NAMALWA (cell line): Measurements from ENCODE around the gene PADI4.

Experiments
- DNase-seq: peaks from one replicate; pipeline ENCODE4 v3.0.0-alpha.2; 2015; ENCODE audit warnings: low spot score

PADI4 gene

DNA sequence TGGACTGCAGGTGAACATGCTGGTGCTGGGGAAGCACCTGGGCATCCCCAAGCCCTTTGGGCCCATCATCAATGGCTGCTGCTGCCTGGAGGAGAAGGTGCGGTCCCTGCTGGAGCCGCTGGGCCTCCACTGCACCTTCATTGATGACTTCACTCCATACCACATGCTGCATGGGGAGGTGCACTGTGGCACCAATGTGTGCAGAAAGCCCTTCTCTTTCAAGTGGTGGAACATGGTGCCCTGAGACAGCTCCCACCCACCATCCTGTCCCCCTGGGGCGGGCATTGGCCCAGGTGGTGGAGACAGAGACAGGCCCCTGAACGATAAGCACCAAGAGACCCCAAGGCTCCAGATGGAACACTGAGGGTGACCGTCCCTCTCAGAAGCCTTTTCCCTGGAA lies 25.2 kb upstream of the PADI4 start:
- no peak for DNase-seq

DNA sequence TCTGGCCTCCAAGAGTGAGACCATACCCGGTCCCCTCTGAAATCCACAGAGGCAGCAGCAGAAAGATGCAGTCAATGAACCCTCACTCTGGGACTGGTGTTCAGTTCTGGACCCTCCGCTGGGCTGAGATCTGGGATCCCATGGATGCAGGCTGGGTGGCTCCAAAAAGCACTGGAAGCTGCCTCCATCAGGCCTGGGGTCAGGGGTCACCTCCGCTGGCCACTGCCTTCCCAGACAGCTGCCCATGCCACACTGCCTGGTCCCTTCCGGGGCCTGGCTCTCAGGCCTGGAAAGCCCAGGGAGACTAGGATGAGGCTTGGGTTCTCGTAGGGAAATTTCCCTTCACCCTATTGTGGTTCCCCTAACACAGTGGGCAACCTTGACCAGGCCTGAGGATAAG lies 21.4 kb upstream of the PADI4 start:
- no peak for DNase-seq

DNA sequence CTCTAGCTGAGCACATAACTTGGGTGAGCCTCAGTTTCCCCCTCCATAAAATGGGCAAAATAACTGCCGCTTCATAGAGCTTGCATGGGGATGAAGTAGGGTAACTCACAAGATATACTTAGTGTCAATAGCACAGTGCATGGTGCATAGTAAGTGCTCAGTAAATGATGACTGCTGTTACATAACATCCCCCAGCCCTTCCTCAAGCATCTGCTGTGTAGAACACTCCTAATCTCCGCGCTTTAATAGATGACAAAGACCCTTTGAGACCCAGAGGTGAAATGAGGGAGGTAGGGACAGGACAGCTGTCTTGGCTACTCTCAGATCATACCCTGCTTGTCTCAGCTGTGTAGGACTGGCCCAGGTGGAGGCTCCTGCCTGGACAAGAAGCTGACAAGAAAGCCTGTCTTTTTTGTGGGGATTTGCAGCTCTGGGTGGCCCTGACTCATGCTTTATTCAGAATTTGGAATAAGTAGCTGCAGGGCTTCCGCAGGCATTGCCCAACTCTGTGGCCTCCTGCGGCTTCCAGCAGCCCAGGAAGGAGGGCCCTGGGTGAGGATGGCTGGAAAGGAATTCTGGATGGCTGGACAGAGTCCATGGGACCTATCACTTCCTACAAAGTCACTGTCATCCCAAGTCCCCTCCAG lies 20.7 kb upstream of the PADI4 start:
- DNase-seq = no peak

DNA sequence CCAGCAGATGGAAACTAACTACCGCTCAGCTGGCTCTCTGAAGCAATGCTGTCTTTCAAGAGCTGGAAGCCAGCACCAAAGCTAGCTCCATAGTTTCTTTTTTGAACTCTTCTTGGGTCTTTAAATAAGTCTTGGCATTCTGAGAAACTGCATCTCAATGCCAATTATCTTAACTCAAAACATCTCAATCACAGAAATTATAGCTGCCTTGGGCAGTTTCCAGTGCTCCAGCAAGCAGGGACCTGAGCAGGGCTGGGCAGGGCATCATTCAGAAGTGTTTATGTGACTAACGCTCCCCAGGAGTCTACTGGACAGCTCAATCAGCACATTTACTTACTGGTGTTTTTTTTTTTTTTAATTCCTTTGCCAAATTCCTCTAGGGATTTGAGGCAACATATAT lies 18.3 kb upstream of the PADI4 start:
- no peak for DNase-seq

DNA sequence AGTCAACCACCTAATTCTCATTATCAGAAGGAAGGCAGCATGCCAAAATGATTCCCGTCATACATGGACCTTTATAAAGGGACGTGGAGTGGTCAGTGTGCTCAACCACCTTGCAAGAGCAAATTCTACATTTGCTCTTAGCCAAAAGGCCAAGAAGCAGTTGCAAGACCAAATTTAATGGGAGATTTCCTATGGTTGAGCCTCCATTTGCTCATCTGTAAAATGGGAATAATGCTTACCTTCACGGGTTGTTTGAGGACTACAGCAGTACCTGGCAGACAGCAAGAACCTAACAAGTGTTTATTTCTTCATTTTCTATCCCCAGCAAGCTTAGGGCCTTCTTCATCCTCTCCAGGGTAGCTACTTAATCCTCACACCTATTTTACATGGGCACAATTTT lies 17.4 kb upstream of the PADI4 start:
- DNase-seq = no peak

DNA sequence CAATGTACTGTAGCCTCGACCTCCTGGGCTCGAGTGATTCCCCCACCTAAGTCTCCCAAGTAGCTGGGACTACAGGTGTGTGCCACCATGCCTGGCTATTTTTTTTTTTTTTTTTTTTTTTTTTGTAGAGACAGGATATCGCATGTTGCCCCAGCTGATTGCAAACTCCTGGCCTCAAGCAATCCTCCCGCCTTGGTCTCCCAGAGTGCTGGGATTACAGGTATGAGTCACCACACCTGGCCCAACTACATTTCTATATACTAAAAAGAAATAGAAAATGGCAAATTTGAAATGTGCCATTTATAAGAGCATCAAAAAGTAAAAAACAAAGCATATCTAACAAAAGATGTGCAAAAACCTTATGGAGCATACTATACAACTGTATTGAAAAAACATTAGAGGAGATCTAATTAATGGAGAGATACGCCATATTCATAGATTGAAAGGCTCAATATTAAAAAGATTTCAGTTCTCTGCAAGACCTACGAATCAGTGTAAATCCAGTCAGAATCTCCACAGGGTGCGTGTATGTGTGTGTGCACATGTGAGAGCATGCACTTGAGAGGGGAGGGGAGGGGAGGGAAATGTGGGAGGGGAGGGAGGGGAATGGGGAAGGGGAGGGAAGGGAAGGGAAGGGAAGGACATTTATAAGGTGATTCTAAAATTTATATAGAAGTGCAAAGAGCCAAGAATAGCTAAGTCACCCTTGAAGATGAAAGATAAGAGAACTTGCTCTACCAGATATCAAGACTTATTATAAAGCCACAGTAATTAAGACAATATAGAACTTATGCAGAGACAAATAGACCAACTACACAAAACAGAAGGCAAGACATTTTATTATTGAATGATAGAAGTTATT lies 15.5 kb upstream of the PADI4 start:
- no peak for DNase-seq

DNA sequence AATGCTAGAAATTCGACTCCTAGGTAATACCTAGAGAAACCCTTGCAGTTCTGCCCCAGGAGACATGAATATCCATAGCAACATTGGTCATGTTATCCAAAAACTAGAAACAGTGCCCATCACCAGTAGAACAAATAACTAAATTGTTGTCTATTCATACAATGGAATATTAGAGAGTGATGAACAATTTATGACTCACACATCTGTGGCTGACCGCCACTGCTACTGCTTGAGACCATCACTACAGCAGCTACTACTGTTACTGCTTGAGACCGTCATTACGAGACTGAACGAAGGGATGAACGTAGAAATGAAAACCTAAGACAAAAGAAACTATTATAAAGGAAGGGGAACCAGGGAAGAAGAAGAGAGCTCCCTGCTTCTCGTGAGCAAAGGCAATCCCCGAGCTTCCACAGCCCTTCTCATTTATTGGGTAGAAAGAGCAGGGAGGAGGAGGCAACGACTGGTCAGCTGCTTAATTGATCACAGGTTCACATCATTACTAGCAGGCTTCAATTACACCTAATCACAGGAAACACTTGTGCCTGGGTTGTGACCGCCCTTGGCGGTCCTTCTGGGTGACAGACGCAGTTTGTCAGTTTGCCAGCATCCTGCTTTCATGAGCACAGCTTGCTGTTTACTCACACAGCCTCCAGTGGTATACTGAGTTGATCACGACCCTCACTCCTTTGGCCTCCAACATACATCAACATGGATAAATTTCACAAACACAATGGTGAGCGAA lies 14.1 kb upstream of the PADI4 start:
- DNase-seq = no peak

DNA sequence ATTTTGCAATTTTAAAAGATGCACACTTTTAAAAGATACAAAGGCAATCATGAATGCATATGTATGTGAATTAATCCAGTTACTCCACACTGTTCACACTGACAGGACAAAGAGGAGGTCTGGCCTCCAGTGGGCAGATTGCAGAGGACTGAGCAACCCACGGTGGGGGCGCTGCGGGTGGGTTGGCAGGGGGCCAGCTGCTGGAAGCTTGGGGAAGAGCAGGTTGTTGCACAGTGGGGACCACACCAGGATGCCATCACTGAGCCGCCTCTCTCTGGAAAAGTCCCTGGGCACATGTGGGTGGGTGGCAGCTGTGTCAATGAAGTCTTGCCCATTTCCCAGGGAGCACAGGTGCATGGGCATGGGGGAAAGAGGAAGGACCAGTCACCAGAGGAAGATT lies 12.7 kb upstream of the PADI4 start:
- no peak for DNase-seq

DNA sequence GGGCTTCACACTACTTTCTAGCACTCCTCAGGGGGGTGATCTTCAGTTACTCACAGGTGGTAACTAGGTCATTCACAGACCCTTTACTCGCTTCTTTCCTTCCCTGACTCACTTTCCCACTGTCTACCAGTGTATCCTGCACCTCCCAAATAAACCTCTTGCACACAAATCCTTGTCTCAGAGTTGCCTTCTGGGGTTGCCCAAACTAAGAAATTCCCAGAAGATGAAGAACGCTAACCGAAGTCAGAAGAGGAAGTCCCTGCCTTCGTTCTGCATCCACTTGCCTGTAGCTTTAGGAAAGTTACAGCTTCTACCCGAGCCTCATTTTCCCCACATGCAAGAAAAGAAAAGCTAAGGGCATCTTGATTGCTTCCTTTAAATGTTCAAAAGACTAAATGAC lies 11.9 kb upstream of the PADI4 start:
- no peak for DNase-seq

DNA sequence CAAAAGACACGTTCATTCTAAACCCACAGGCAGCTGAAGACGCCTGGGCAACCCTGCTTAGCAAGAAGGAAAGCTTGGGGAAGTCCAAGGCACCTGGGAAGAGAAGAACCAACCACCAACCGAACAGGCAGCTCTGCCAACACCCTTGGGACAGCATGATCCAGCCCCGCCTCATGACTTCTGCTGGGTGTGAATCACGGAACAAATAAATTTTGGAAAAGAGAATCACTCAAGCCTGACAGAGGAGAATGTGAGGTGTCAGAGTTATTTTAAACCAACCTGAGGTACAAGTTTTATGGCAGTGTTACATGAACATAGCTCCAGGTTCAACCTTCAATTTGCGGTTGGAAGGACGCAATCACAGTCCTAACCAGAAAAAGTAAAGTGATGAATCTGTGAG lies 10.0 kb upstream of the PADI4 start:
- DNase-seq = no peak

DNA sequence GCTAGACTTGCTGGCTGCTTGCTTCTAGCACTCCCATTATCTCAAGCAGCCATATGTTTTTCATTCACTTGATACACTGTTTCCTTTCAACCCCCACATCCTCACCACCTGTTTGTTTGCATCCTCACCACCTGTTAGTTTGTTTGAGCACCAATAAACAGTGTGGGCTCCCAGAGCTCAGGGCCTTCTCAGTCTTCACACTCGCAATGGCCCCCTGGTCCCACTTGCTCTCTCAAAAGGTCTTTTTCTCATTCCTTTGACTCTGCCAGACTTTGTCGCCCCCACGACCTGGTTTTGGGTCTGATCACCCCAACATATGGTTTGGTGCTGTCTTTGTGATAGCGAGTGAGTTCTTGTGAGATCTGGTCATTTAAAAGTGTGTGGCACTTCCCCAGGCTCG lies 6.2 kb upstream of the PADI4 start:
- DNase-seq = peak; percentile 17

DNA sequence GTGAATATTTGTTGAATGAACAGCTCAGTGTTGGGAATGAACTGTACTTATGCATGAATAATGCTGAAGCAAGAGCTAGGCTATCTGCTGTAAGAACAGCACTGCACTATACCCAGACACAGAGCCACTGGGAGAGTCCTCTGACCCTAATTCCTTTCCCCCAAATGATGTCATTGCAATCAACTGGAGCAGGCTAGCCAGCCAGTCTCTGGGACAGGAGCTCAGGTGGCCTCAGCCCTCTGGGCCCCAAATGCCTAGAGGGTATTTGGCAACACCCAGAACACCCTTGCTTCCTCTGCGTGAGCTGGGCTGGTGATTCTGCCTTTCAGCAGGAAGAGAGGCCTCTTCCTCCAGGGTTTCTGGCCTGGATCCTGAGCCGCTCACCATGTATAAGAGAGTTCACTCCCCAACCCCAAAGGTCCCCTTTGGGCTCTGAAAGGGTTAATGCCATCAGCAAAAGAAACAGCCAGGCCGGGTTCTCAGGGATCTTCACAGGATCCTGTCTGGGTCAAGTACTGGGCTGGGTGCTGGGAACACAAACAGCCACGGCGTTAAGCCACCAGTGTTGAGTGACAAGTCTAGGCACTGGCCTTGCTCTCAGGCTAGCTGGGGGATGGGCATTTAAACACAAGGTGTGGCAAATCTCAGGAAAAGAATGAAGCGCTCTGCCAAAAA lies 3.7 kb upstream of the PADI4 start:
- DNase-seq = no peak

DNA sequence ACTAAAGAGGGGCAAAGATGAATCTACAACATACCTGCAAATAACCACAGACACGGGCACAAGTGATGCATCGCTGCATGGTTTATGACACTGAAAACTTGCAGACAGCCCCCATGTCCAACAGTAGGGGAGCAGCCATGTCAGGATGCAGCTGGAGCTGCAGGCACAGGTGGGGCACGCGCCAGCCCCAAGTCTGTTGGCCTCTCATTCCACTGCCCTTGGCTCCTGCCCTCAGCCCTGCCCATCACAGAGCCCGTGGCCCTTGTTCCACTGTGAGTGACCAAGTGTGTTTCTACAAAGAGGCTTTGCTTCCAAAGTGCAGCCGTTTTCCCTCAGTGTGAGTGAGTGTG lies 3.2 kb upstream of the PADI4 start:
- no peak for DNase-seq

DNA sequence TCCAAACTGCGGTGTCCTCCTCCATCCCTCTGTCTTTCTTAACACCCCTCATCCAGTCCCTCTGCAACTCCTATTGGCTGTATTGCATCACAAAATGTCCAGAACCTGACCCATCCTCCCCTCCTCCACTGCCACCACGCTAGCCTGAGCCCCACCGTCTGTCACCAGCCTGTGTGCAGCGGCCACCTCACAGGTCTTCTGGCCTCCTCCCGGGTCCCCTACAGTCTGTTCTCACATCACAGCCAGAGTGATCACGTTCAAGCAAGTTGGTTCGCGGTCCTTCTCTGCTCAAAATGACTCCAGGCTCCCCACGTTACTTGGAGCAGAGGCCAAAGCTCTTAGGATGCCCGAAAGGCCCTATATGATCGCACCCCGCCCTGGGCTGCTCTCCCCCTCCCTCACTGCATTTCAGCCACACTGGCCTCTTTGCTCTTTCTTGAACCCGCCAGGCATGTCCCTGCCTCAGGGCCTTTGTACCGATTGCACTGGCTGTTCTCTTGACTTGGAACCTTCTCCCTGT lies 2.4 kb upstream of the PADI4 start:
- no peak for DNase-seq

DNA sequence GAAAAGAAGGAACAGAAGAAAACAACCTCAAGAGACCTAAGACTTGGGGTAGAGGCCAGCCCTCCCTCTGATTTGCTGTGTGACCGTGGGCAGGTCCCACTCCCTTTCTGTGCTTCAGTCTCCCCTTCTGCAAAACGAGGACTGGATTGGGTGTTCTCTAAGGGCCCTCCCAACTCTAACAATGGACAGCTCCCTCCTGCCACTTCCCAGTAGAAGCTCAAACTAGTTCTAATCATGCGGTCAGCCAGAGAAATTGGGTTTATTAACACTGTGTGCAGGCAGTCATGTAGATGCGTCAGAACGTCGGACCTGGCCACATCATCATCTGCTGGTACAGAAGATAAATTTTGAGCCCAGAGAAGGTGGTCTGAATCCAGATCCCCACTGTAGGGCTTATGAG lies 1.6 kb upstream of the PADI4 start:
- no peak for DNase-seq

DNA sequence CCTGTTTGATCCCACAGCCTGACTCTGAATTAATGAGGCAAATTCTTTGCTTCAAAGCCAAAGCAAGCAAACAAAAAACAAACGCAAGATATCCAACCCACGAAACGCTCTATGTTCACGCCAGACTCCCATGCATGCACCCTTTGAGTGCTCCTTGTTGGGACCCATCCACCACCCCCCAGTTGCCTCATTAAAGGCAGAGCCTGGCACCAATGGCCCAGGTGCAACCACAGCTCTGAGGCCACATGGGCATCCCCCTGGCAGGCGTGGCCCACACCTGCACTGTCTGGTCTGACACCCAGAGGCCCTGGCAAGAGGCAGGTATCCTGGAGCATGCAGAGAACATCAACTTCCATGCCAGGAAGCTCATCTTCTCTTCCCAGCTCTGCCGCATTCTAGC lies 1.1 kb upstream of the PADI4 start:
- DNase-seq = no peak

DNA sequence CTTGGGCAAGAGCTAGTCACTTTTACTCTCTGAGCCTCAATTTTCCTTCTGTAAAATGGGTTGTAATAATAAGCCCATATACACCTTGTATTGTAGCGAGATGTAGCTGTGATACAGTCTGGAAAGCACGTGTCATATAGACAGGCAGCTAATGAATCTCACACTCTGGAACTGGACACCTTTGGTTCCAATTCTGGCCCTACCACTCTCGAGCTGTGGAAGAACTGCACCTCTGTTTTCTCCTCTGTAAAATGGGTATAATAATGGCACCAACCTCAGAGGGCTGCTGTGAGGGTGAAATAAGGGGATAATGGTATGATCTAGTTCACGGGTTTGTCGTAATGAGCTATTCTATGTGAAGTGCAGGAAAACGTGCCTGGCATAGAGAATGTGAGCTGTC lies 668 bp upstream of the PADI4 start:
- DNase-seq = no peak

DNA sequence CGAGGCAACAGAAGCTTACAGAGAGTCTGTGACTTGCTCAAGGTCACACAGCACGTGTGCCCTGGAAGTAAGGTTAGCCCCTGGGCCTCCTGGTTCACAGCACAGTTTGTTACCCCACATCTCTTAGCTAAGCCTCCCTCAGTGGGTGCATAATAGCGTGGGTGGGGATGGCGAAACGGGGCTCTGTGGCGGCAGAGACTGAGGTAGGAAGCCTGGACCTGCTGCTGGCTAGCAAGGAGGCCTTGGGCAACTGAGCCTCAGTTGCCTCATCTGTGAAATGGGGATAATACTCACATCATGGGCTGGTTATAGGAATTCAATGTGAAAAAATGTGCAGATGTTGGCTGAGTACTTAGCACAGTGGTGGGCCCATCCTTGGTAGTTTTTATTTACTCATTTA lies 596 bp downstream of the PADI4 start:
- DNase-seq = no peak

DNA sequence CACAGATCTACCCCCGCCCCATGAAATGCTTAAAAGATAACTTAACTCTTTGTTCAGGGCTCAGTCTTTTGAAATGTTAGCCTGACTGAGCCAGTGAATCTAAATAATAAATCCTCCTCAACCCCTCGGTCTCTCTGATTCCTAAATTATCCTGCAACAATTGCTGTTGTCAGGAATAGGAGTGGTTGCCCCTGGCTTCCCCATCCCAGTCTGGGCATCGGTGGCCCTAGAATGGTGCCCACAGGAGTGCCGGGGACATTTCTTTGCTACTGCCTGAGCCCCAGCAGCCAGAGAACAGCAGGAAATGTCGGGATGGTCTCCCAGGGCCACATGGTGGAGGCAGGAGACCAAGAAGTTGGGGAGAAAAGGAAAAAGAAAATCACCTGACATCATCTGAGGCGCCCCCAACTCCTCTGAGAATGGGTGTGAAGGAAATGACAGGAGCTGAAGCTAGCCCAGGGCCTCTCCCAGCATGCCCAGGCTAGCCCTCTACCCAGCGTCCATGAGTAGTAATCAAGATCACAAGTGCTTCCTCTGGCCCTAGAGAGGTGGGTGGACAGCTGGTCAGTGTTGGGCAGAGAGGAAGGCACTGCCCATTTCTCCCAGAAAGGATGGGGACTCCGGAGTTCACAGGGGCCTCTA lies 1.6 kb downstream of the PADI4 start:
- no peak for DNase-seq

DNA sequence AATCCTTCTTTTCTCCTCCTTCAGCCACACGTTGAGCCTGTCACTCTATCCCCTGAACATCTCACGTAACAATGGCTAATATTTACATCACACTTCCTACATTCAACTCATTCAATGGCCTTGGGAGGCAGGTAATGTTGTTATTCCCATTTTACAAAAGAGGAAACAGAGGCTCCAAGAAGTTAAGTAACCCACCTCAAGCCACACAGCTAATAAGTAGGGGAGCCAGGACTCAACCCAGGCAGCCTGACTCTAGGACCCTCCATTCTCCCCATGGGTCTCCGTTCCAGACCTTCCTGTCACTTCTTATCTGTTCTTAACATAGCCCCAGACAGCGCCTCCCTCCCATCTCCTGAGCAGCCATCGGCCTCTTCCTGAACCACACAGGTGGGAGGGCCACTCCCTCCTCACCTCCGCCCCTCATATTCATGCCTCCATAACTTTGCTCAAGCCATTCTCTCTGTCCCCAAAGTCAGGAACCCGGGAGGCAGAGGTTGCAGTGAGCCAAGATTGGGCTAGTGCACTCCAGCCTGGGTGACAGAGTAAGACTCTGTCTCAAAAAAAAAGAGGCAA lies 2.2 kb downstream of the PADI4 start:
- no peak for DNase-seq

DNA sequence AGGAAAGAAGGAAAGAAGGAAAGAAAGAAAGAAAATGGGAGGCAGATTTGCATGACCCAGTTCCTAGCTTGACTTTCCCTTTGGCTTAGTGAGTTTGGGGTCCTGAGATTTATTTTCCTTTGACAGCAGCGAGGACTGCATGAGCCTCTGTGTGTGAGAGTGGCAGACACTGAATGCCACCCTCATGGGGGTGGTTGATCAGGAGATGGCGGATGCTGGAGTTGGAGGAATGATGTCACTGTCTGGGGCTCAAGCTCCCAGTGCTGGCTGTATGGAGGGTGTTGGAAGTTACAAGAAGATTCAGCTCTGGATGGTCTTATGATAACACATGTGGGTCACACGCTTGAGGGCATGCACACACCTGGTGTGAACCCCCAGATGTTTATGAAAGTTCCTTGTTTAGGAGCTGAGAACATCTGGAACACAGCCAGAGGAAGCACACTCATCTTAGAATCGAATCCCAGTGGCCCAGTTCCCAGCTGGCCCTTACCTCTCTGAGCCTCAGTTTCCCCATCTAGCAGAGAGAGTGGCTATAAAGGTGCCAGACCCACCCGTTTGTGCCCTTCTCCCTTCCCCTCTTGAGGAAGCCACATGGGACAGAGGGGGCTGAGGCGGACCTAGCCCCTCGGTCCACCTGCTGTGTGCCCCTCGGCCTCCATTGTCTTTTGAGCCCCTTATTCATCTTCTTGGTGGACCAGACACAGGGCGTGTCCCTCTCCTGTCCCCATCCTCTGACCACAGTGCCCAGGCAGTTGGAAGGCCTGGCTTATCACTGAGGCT lies 5.7 kb downstream of the PADI4 start:
- no peak for DNase-seq
